Kidney (tissue), 14 donors: ENCODE measurements around the gene ACER3. TPM values are rescaled to one million over a fixed set of nuclear protein-coding genes. Genes with fewer than 3 reads are reported as not detected.
"Not testable (repeated sequence)": the region's sequence is repeated elsewhere in the genome, so short reads cannot be mapped to it uniquely, and the experiment has no call there.

Experiments
- DNase-seq, 5 donors: peaks; one replicate each; pipeline ENCODE4 v3.0.0-alpha.2; 2013 to 2020
- FAIRE-seq: peaks from 2 replicates; lab custom pipeline; 2012; peaks lifted over from hg19 to GRCh38; lab: Jason Lieb, UNC
- H3K27ac ChIP-seq, 2 donors: one replicate each; pipeline ENCODE4 v1.7.0; 2013; ENCODE audit warnings: low read depth in 2 of 2, low read length in 2 of 2, inconsistent platforms in 1 of 2
- H3K27me3 ChIP-seq: one replicate; pipeline ENCODE4 v1.7.1; 2013; ENCODE audit warnings: low read length, inconsistent platforms; ENCODE audit not compliant: control insufficient read depth, insufficient read depth
- H3K36me3 ChIP-seq, 3 donors: one replicate each; pipeline versions ENCODE4 v1.7.0 to v1.7.1; 2013; ENCODE audit warnings: low read length in 3 of 3, control low read depth in 1 of 3, inconsistent platforms in 1 of 3; ENCODE audit not compliant: insufficient read depth in 3 of 3, control insufficient read depth in 2 of 3
- H3K4me1 ChIP-seq, 3 donors: one replicate each; pipeline versions ENCODE4 v1.7.0 to v1.7.1; 2013; ENCODE audit warnings: low read length in 3 of 3, inconsistent platforms in 1 of 3, low read depth in 1 of 3; ENCODE audit not compliant: control insufficient read depth in 2 of 3, insufficient read depth in 2 of 3
- H3K4me3 ChIP-seq, 3 donors: one replicate each; pipeline versions ENCODE4 v1.7.0 to v1.8.1; 2013; ENCODE audit warnings: low read length in 3 of 3, control low read depth in 1 of 3, inconsistent platforms in 1 of 3
- H3K9ac ChIP-seq, 3 donors: one replicate each; pipeline versions ENCODE4 v1.7.0 to v1.7.1; 2013; ENCODE audit warnings: low read length in 3 of 3, control low read depth in 1 of 3, inconsistent platforms in 1 of 3
- H3K9me3 ChIP-seq, 3 donors: one replicate each; pipeline versions ENCODE4 v1.7.0 to v1.7.1; 2013; ENCODE audit warnings: low read length in 3 of 3, control low read depth in 1 of 3, inconsistent platforms in 1 of 3; ENCODE audit not compliant: control insufficient read depth in 2 of 3, insufficient read depth in 1 of 3
- CTCF ChIP-seq: IDR thresholded peaks from 3 replicates; pipeline ENCODE4 v1.5.1; 2012; ENCODE audit warnings: mild to moderate bottlenecking, moderate library complexity, borderline replicate concordance; ENCODE audit not compliant: insufficient read depth; ENCODE audit errors: extremely low read depth
- intact Hi-C: fragments of 100-400 bp; cut with DNase I; formaldehyde crosslinking; loops from one replicate; pipeline ENCODE4 v1.11.1; 2022
- polyA plus RNA-seq: library from polyadenylated mRNA; stranded (reverse); fragments of 350-450 nt; fragmentation: Illumina TruSeq; extraction: RNeasy Lipid Tissue Mini Kit (QIAGEN cat#74804); gene quantifications from one replicate; pipeline ENCODE4 v1.2.3, GENCODE V29; 2014; ENCODE audit warnings: low read depth, low replicate concordance; ENCODE audit not compliant: insufficient read depth
- total RNA-seq: library from RNA; stranded (reverse); fragmentation: NEBNext Ultra II Directional; extraction: Animal tissue kit (Norgen Biotek cat#: 25700); gene quantifications from one replicate; pipeline ENCODE4 v1.2.1, GENCODE V29; 2021
- donor health status: control.
- donor health status: control.
- donor health status: control.
- donor health status: control.
- donor health status: control.
- donor health status: DM: yes; HTN: yes; CAD: no.
- donor health status: Normal renal cell carcinoma (clear cell type).

ACER3 gene
- total and polyA plus RNA-seq, 2 donors from 2014 or later, result 5.9 to 35.3 TPM

DNA sequence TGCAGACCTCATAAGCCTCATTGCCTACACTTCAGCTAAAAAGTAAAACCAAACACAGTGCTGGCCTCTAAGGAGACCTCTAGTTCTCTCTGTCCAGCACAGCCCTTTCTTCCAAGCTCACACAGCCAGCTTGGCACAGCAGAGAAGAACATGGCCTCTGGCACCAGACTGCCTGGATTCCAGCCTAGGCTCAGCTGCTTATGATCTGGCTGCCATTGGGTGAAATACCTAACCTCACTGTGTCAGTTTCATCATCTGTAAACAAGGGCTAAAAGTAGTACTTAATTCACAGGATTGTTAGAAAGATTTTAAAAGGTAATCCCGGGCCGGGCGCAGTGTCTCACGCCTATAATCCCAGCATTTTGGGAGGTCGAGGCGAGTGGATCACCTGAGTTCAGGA, 9.9 kb upstream of the ACER3 start:
- FAIRE-seq (no peak), DNase-seq (no peak)
- TF ChIP-seq CTCF, result no peak
- no peak overlapping the region for H3K27ac ChIP-seq
- H3K27me3 ChIP-seq, result no peaks in the 10 kb centered on the region
- no peaks in the 10 kb centered on the region for H3K36me3 ChIP-seq
- no peak overlapping the region for H3K9ac ChIP-seq
- peaks cover 0 to 4% (median 0%) of the 10 kb centered on the region in 3 donors for H3K4me1 ChIP-seq
- no peaks in the 10 kb centered on the region for H3K9me3 ChIP-seq
- intact Hi-C loops, result no loop called here
- no peak overlapping the region for H3K4me3 ChIP-seq

- intact Hi-C loops, result no loop called here
- no peak overlapping the region for H3K4me3 ChIP-seq
- H3K4me1 ChIP-seq, result no peaks in the 10 kb centered on the region
- no peak for TF ChIP-seq CTCF
- FAIRE-seq (no peak), DNase-seq (no peak)
- no peaks in the 10 kb centered on the region for H3K9me3 ChIP-seq
- H3K27ac ChIP-seq, result no peak overlapping the region
- no peaks in the 10 kb centered on the region for H3K36me3 ChIP-seq
- no peak overlapping the region for H3K9ac ChIP-seq
- H3K27me3 ChIP-seq, result no peaks in the 10 kb centered on the region
Observed at GRCh38 chr11:76854709-76855108, 6.0 kb upstream of the ACER3 start.

- intact Hi-C loops, FAIRE-seq, H3K4me3 ChIP-seq, H3K36me3 ChIP-seq, H3K27ac ChIP-seq, H3K27me3 ChIP-seq, H3K9ac ChIP-seq, H3K4me1 ChIP-seq, H3K9me3 ChIP-seq, DNase-seq: not testable (repeated sequence)
Observed at GRCh38 chr11:76855670-76856069, 5.0 kb upstream of the ACER3 start.

DNA sequence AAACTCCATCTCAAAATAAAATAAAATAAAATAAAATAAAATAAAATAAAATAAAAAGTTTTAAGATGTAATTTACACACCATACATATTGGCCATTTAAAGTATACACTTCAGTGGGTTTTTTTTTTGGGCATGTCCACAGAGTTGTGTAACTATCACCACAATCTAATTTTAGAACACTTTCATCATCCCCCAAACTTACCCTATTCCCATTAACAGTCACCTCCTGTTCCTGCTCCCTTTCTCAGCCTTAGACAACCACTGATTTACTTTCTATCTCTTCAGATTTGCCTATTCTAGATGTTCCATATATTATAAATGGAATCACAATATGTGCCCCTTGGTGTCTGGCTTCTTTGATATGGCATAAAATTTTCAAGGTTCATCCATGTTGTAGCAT, 4.6 kb upstream of the ACER3 start:
- no peak overlapping the region for H3K4me3 ChIP-seq
- H3K27ac ChIP-seq, result no peak overlapping the region
- no peaks in the 10 kb centered on the region for H3K9me3 ChIP-seq
- FAIRE-seq, result no peak
- no peak for TF ChIP-seq CTCF
- H3K4me1 ChIP-seq, result peaks cover 0 to 4% (median 0%) of the 10 kb centered on the region in 3 donors
- H3K27me3 ChIP-seq, result no peaks in the 10 kb centered on the region
- no peak for DNase-seq
- H3K36me3 ChIP-seq, result no peaks in the 10 kb centered on the region
- intact Hi-C loops, result no loop called here
- no peak overlapping the region for H3K9ac ChIP-seq
